HUES64 (cell line): ENCODE data around the gene EYS.

Experiments
- H3K27ac ChIP-seq: 2 replicates; pipeline ENCODE4 v1.7.0; 2013; ENCODE audit warnings: low read depth, low read length, inconsistent platforms
- H3K27me3 ChIP-seq: 2 replicates; pipeline ENCODE4 v1.6.1; 2013; ENCODE audit warnings: mild to moderate bottlenecking, low read length; ENCODE audit not compliant: insufficient read depth
- H3K36me3 ChIP-seq: 2 replicates; pipeline ENCODE4 v1.6.1; 2013; ENCODE audit warnings: mild to moderate bottlenecking, low read length; ENCODE audit not compliant: insufficient read depth
- H3K4me1 ChIP-seq: 2 replicates; pipeline ENCODE4 v1.6.1; 2013; ENCODE audit warnings: mild to moderate bottlenecking, low read length, moderate library complexity; ENCODE audit not compliant: insufficient read depth
- H3K4me3 ChIP-seq: 2 replicates; pipeline ENCODE4 v1.5.1; 2013; ENCODE audit warnings: mild to moderate bottlenecking, low read length, moderate library complexity
- H3K9ac ChIP-seq: 2 replicates; pipeline ENCODE4 v1.6.1; 2013; ENCODE audit warnings: mild to moderate bottlenecking, low read depth, low read length
- H3K9me3 ChIP-seq: 2 replicates; pipeline ENCODE4 v1.6.1; 2013; ENCODE audit warnings: low read depth, low read length; ENCODE audit not compliant: insufficient read depth
- WGBS: fragments of 150-250, 120-280 bp; methylation state at CpG from one replicate; pipeline ENCODE4 v1.1.7; 2013; ENCODE audit warnings: missing lambda C conversion rate; 5-methylcytosine and 5-hydroxymethylcytosine counted together

Gene EYS

DNA sequence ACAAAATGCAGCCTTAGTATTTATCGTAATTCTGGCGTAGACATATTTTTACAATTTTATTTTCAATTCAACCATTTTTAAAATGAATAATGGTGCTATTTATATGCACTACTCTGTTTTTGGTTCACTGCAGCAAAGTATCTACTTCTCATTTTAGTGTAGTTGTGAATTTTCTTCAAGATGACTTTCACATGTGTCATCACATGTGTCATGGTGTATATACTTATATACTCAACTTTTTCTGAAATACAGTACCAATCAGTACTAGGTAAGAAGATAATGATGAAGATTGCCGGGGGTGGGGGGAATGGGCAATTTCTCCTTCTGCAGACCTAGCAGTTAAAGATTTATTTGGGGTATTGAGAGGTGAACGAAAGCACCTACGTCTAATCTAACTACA lies 1436.9 kb downstream of the EYS start:
- Histone ChIP-seq H3K9me3 (no peaks in the 10 kb centered on the region), H3K4me1 (no peaks in the 10 kb centered on the region), H3K36me3 (no peaks in the 10 kb centered on the region), H3K27me3 (no peaks in the 10 kb centered on the region), H3K27ac (no peak overlapping the region), H3K9ac (no peak overlapping the region), H3K4me3 (no peak overlapping the region)
- 100% methylated on average over 1 of the region's 5 CpGs for WGBS

GRCh38 chr6:64266351-64266821 lies 1440.6 kb downstream of the EYS start:
- Histone ChIP-seq H3K27me3 (no peaks in the 10 kb centered on the region), H3K9me3 (no peaks in the 10 kb centered on the region), H3K9ac (no peak overlapping the region), H3K4me1 (peaks cover 25% of the 10 kb centered on the region), H3K4me3 (no peak overlapping the region), H3K27ac (no peak overlapping the region), H3K36me3 (no peaks in the 10 kb centered on the region)
- 83% methylated on average over 1 of the region's 2 CpGs for WGBS

- H3K27ac ChIP-seq, result no peak overlapping the region
- 100% methylated on average over 1 of the region's 1 CpG for WGBS
Measured at GRCh38 chr6:64263778-64264177, 1443.2 kb downstream of the EYS start.

DNA sequence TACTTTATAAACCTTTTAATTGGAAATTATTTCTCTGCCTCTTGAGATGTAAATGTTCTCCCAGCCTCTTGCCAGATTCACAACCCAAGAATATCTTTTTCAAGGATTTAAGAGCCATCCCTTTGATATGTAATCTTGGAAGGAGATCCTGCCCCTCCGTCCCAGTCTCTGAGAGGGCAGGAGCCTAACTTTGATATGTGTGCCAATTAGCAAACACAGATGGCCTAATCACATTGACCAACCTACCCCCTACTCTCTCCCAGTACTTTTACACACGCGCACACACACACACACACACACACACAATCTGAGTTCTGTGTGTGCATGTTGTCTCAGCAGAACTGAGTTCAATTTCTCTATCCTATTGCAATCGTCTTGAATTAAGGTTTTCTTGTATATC lies 1447.7 kb downstream of the EYS start:
- 26% methylated on average over 3 of the region's 4 CpGs for WGBS
- peaks cover 40% of the 10 kb centered on the region for H3K4me1 ChIP-seq
- no peak overlapping the region for H3K27ac ChIP-seq
- H3K9ac ChIP-seq, result no peak overlapping the region
- H3K36me3 ChIP-seq, result no peaks in the 10 kb centered on the region
- H3K27me3 ChIP-seq, result no peaks in the 10 kb centered on the region
- no peak overlapping the region for H3K4me3 ChIP-seq
- H3K9me3 ChIP-seq, result no peaks in the 10 kb centered on the region

More at GRCh38 chr6:64263778-64264177, 1443.2 kb downstream of the EYS start:
- Histone ChIP-seq H3K9ac (no peak overlapping the region), H3K4me3 (no peak overlapping the region), H3K27me3 (no peaks in the 10 kb centered on the region), H3K9me3 (no peaks in the 10 kb centered on the region), H3K36me3 (no peaks in the 10 kb centered on the region), H3K4me1 (peaks cover 40% of the 10 kb centered on the region)

DNA sequence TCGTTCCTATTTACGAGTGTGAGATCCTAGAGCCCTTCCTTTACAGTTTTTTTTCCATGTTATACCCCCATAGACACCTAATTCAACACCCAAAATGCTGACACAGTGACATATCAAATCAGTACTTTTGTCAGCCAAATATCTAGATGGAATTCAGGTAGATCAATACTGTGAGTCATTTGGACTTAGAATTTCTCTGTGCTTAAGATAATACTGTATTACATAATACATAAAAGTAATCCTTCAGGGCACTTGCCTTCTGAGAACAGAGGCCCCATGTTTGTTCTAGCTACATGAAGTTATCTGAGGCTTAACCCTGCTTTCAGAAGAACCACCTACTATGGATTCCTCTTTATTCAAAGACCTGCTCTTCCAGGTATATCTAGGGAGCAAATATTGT lies 1448.3 kb downstream of the EYS start:
- Histone ChIP-seq H3K4me1 (peaks cover 39% of the 10 kb centered on the region), H3K9me3 (no peaks in the 10 kb centered on the region), H3K36me3 (no peaks in the 10 kb centered on the region), H3K27ac (no peak overlapping the region), H3K4me3 (no peak overlapping the region), H3K27me3 (no peaks in the 10 kb centered on the region), H3K9ac (no peak overlapping the region)
- WGBS, result 43% methylated on average over 2 of the region's 2 CpGs

- Histone ChIP-seq H3K27me3 (no peaks in the 10 kb centered on the region), H3K9ac (no peak overlapping the region), H3K4me1 (peaks cover 34% of the 10 kb centered on the region), H3K4me3 (no peak overlapping the region), H3K36me3 (no peaks in the 10 kb centered on the region), H3K27ac (no peak overlapping the region), H3K9me3 (no peaks in the 10 kb centered on the region)
- no CpG with 5 or more reads among the region's 1 CpG for WGBS
Measured at GRCh38 chr6:64258302-64258701, 1448.7 kb downstream of the EYS start.

DNA sequence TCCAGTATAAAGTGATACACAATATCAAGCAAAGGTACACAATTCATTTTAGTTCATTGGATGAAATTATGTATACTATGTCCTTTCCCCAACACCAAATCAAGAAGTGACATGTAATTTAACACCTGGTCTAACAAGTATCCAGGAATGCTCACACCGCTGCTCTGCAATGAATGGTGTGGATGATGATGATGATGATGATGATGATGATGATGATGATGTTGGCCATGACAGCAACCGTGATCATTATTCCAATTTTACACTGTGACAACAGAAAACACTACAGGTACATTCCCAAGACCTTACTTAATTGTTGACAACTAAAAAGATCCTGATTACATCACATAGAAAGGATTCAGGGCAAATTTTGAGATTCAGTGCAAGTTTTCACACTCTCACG lies 1449.4 kb downstream of the EYS start:
- no peak overlapping the region for H3K27ac ChIP-seq
- H3K4me3 ChIP-seq, result no peak overlapping the region
- H3K36me3 ChIP-seq, result no peaks in the 10 kb centered on the region
- no peaks in the 10 kb centered on the region for H3K27me3 ChIP-seq
- no peak overlapping the region for H3K9ac ChIP-seq
- no peaks in the 10 kb centered on the region for H3K9me3 ChIP-seq
- H3K4me1 ChIP-seq, result peaks cover 27% of the 10 kb centered on the region
- WGBS, result 50% methylated on average over 2 of the region's 3 CpGs

DNA sequence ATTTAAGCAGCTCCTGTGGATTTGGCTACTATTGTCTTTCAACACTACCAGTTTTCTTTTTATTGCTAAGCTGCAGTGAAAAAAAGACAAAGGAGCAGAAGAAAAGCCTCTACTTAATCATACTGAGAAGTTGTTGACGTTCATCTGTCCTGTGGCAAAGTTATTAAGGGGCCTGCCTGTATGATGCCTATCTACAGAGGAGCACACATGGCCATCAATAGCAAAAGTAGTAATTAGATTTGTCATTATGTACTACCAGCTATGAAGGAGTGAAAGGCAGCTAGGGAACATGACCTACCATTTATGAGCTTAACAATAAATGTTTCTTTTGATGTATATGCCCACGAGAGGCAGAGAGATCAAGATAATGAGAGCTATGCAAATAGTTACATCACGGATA lies 1450.5 kb downstream of the EYS start:
- H3K9ac ChIP-seq, result no peak overlapping the region

DNA sequence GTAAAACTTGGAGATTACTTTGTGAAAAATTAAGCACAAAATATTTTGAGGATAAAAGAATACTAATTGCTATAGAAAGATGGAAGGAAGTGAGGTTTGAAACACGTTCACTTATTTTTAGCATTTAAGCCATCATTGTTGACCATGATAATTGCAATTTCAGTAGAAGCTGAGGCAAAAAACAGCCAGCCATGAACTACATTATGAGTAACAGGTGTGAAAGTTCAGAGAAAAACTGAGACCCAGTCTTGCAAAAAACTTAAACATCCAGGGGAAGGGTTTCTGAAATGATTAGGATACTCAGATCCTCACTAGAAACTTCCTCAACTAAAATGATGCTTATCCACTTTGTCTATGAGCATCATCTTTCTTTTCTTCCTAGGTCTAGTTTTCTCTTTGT lies 1452.0 kb downstream of the EYS start:
- H3K9ac ChIP-seq, result no peak overlapping the region
- H3K9me3 ChIP-seq, result no peaks in the 10 kb centered on the region
- H3K27ac ChIP-seq, result no peak overlapping the region
- no peak overlapping the region for H3K4me3 ChIP-seq
- H3K27me3 ChIP-seq, result no peaks in the 10 kb centered on the region
- WGBS, result 100% methylated on average over 1 of the region's 1 CpG
- no peaks in the 10 kb centered on the region for H3K36me3 ChIP-seq
- H3K4me1 ChIP-seq, result peaks cover 12% of the 10 kb centered on the region; the same call in 1 of the 2 replicates

More for the DNA sequence above, 1450.5 kb downstream of the EYS start:
- Histone ChIP-seq H3K4me1 (peaks cover 16% of the 10 kb centered on the region; the same call in 1 of the 2 replicates), H3K9me3 (no peaks in the 10 kb centered on the region), H3K27ac (no peak overlapping the region), H3K4me3 (no peak overlapping the region), H3K36me3 (no peaks in the 10 kb centered on the region), H3K27me3 (no peaks in the 10 kb centered on the region)
- 92% methylated on average over 3 of the region's 3 CpGs for WGBS

DNA sequence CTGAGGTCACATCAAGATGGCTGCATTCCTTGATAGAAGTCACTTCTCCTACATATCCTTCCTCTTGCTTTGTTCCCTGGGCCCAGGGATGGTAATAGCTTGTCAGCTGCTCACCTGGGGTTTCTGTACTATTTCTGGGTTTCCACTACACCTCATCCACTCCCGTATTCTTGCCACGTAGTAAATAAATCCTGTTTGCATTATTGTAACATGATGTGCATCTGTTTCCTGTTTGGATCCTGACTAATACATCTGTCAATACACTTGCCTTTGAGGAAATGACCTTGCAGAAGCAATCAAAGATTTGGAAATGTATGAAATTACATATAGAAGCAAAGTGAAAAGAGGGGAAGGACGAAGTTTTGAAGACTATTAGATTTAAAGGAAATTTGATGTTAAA lies 1452.5 kb downstream of the EYS start:
- Histone ChIP-seq H3K27me3 (no peaks in the 10 kb centered on the region), H3K9ac (no peak overlapping the region), H3K4me1 (peaks cover 8% of the 10 kb centered on the region; the same call in 1 of the 2 replicates), H3K9me3 (no peaks in the 10 kb centered on the region), H3K36me3 (no peaks in the 10 kb centered on the region), H3K4me3 (no peak overlapping the region), H3K27ac (no peak overlapping the region)
- 95% methylated on average over 3 of the region's 3 CpGs for WGBS

GRCh38 chr6:64252256-64252655 lies 1454.8 kb downstream of the EYS start:
- Histone ChIP-seq H3K27me3 (no peaks in the 10 kb centered on the region), H3K36me3 (no peaks in the 10 kb centered on the region), H3K9ac (no peak overlapping the region), H3K4me3 (no peak overlapping the region), H3K9me3 (no peaks in the 10 kb centered on the region), H3K4me1 (no peaks in the 10 kb centered on the region), H3K27ac (no peak overlapping the region)
- WGBS, result 93% methylated on average over 2 of the region's 2 CpGs

DNA sequence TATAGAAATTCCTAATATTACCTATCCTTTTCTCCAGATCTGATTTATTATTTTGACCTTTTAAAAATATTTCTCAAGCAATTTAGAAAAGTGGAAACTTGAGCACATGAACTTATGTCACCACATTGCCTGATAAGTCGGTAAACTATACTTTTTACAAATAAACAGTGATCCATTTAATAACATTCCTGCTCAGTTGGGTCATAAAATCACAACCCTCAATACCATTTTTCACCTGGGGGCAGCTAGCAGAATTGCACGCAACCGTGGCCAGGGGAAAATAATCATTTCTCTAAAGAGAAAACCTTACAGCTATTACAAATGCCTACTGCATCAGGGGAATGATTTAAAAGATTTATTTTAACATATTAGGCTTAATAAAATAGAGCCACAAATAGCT lies 1456.9 kb downstream of the EYS start:
- WGBS, result 81% methylated on average over 3 of the region's 3 CpGs
- H3K9ac ChIP-seq, result no peak overlapping the region
- H3K36me3 ChIP-seq, result no peaks in the 10 kb centered on the region
- no peaks in the 10 kb centered on the region; the same call in 1 of the 2 replicates for H3K9me3 ChIP-seq
- no peak overlapping the region for H3K4me3 ChIP-seq
- no peaks in the 10 kb centered on the region for H3K4me1 ChIP-seq
- no peaks in the 10 kb centered on the region for H3K27me3 ChIP-seq
- no peak overlapping the region for H3K27ac ChIP-seq
